K562 (cell line): Measurements from ENCODE around the gene PAAF1. TPM values are rescaled to one million over a fixed set of nuclear protein-coding genes. Genes with fewer than 3 reads are reported as not detected.

Experiments used
- ATAC-seq: fragments of 200-7000 bp; cut with Tn5 transposase; 3 replicates; pipeline ENCODE4 v1.9.1; 2020; ENCODE audit warnings: moderate library complexity
- BruUV-seq: library from RNA; stranded (reverse); fragments of 400-500 nt; replicated peaks from 2 replicates; lab custom pipeline; 2021; lab: Mats Ljungman, UMichigan
- CTCF ChIA-PET: fragments of 300-600 bp; formaldehyde crosslinking; extraction: SDS; loops from one replicate; lab custom pipeline; 2021; ENCODE audit warnings: low intra/inter-chr PET ratio; lab: Yijun Ruan, JAX
- POLR2A ChIA-PET: fragments of 300-600, 350-650 bp; sonication (Branson Sonifier 250); formaldehyde crosslinking; extraction: SDS; loops from one replicate; lab custom pipeline; 2021; ENCODE audit warnings: antibody characterized with exemption, inconsistent platforms; lab: Yijun Ruan, JAX
- DNase-seq, 4 experiments: peaks; one replicate each; pipeline versions ENCODE4 v3.0.0 to v3.0.0-alpha.2; 2011 to 2018; ENCODE audit warnings: low spot score in 3 of 4, mixed read lengths in 3 of 4; ENCODE audit errors: extremely low read depth in 1 of 4
- FAIRE-seq: peaks from 2 replicates; lab custom pipeline; 2011; peaks lifted over from hg19 to GRCh38; lab: Jason Lieb, UNC
- H2AFZ ChIP-seq: 2 replicates; pipeline ENCODE4 v1.6.0; 2011; ENCODE audit warnings: low read depth, low read length, control low read depth, inconsistent platforms
- H3K27ac ChIP-seq: fragments of 200-600 bp; 3 replicates; pipeline ENCODE4 v1.8.0; 2011; ENCODE audit warnings: low read depth, mild to moderate bottlenecking, control low read depth, inconsistent platforms, low read length, moderate library complexity, mixed read lengths; ENCODE audit errors: extremely low read depth
- H3K27me3 ChIP-seq, 2 experiments: fragments of 300-600 bp in 1 of 2; 2 replicates in 1 of 2; 3 replicates in 1 of 2; pipeline versions ENCODE4 v1.6.0 to v1.8.0; 2011; ENCODE audit warnings: inconsistent platforms in 2 of 2, low read length in 2 of 2, mild to moderate bottlenecking in 1 of 2, mixed read lengths in 1 of 2, moderate library complexity in 1 of 2; ENCODE audit not compliant: control insufficient read depth in 2 of 2, insufficient read depth in 2 of 2
- H3K36me3 ChIP-seq: fragments of 300-600 bp; 3 replicates; pipeline ENCODE4 v1.8.0; 2011; ENCODE audit warnings: mild to moderate bottlenecking, low read length, inconsistent platforms; ENCODE audit not compliant: control insufficient read depth, insufficient read depth
- H3K4me1 ChIP-seq, 2 experiments: fragments of 200-600 bp in 1 of 2; replicated peaks in 1 of 2; 2 replicates in 1 of 2; 3 replicates in 1 of 2; pipeline versions ENCODE4 v1.5.1 to v1.8.0; 2011; ENCODE audit warnings: inconsistent platforms in 2 of 2, low read length in 2 of 2, mild to moderate bottlenecking in 1 of 2, mixed read lengths in 1 of 2, moderate library complexity in 1 of 2; ENCODE audit not compliant: control insufficient read depth in 2 of 2, insufficient read depth in 2 of 2
- H3K4me2 ChIP-seq: 2 replicates; pipeline ENCODE4 v1.6.1; 2011; ENCODE audit warnings: low read length, control low read depth, inconsistent platforms, mixed read lengths; ENCODE audit not compliant: insufficient read depth
- H3K4me3 ChIP-seq: fragments of 200-600 bp; sonication (generic), shearing (Covaris generic); 2 replicates; pipeline ENCODE4 v1.5.1; 2016; ENCODE audit warnings: control low read depth, inconsistent platforms
- H3K79me2 ChIP-seq: fragments of 200-600 bp; 3 replicates; pipeline ENCODE4 v1.8.0; 2011; ENCODE audit warnings: low read length, inconsistent platforms; ENCODE audit not compliant: control insufficient read depth, insufficient read depth
- H3K9ac ChIP-seq, 2 experiments: 2 replicates each; pipeline versions ENCODE4 v1.6.0 to v1.6.1; 2011; ENCODE audit warnings: low read depth in 2 of 2, low read length in 2 of 2, control low read depth in 1 of 2, inconsistent platforms in 1 of 2, mild to moderate bottlenecking in 1 of 2, mixed read lengths in 1 of 2; ENCODE audit not compliant: insufficient read depth in 1 of 2
- H3K9me1 ChIP-seq: one replicate; pipeline ENCODE4 v1.6.0; 2011; ENCODE audit warnings: inconsistent platforms, mild to moderate bottlenecking, low read length, moderate library complexity; ENCODE audit not compliant: control insufficient read depth, insufficient read depth
- H3K9me3 ChIP-seq: replicated peaks from 2 replicates; pipeline ENCODE4 v1.5.1; 2011; ENCODE audit warnings: low read depth, low read length, inconsistent platforms; ENCODE audit not compliant: control insufficient read depth, insufficient read depth
- H4K20me1 ChIP-seq: replicated peaks from 2 replicates; pipeline ENCODE4 v1.6.1; 2011; ENCODE audit warnings: low read length, inconsistent platforms, mixed read lengths; ENCODE audit not compliant: control insufficient read depth, insufficient read depth
- ARNT ChIP-seq, 2 experiments: fragments of 450-650 bp; IDR thresholded peaks; 2 replicates each; pipeline ENCODE4 v1.6.1; 2016; ENCODE audit warnings: mild to moderate bottlenecking in 1 of 2
- ATF2 ChIP-seq: sonication (generic); formaldehyde crosslinking; IDR thresholded peaks from 2 replicates; pipeline ENCODE4 v1.8.1; 2022; ENCODE audit warnings: missing genetic modification reagents
- CLOCK ChIP-seq: fragments of 250-450 bp; sonication (Bioruptor Pico); IDR thresholded peaks from 2 replicates; pipeline ENCODE4 v1.4.0; 2020; ENCODE audit warnings: mild to moderate bottlenecking, moderate library complexity, borderline replicate concordance
- CREM ChIP-seq: IDR thresholded peaks from 2 replicates; pipeline ENCODE4 v1.6.1; 2014; ENCODE audit warnings: antibody characterized with exemption, low read depth
- E4F1 ChIP-seq: fragments of 250-450 bp; sonication (Bioruptor Pico); IDR thresholded peaks from 2 replicates; pipeline ENCODE4 v1.5.0; 2021; ENCODE audit warnings: mild to moderate bottlenecking, borderline replicate concordance
- ILK ChIP-seq: fragments of 450-650 bp; IDR thresholded peaks from 2 replicates; pipeline ENCODE4 v1.6.1; 2016; ENCODE audit warnings: missing genetic modification characterization, low read depth, mild to moderate bottlenecking, missing compliant biosample characterization, moderate library complexity, borderline replicate concordance
- KDM1A ChIP-seq, 2 experiments: fragments of 450-650 bp; IDR thresholded peaks; 2 replicates each; pipeline ENCODE4 v1.6.1; 2016; ENCODE audit warnings: mild to moderate bottlenecking in 2 of 2
- KLF16 ChIP-seq: IDR thresholded peaks from 2 replicates; pipeline ENCODE4 v1.6.1; 2016; ENCODE audit warnings: antibody characterized with exemption
- MIER1 ChIP-seq: fragments of 450-650 bp; IDR thresholded peaks from 2 replicates; pipeline ENCODE4 v1.6.1; 2016; ENCODE audit warnings: antibody characterized with exemption, mild to moderate bottlenecking, low read depth
- NEUROD1 ChIP-seq: fragments of 150-350 bp; IDR thresholded peaks from 2 replicates; pipeline ENCODE4 v1.6.1; 2014; ENCODE audit warnings: borderline replicate concordance, low read length, low read depth; ENCODE audit not compliant: partially characterized antibody
- POLR2AphosphoS5 ChIP-seq: IDR thresholded peaks from 2 replicates; pipeline ENCODE4 v1.6.1; 2011; ENCODE audit warnings: mild to moderate bottlenecking, low read depth, low read length, moderate library complexity; ENCODE audit not compliant: control insufficient read depth, insufficient read depth
- SMC3 ChIP-seq: conservative IDR thresholded peaks from 2 replicates; pipeline ENCODE4 v1.6.1; 2011; ENCODE audit warnings: low read depth, low read length, improper control_type of control experiment; ENCODE audit not compliant: insufficient read depth
- TCF15 ChIP-seq: fragments of 250-450 bp; sonication (Bioruptor Pico); IDR thresholded peaks from 2 replicates; pipeline ENCODE4 v1.8.0; 2022; ENCODE audit warnings: moderate library complexity, mild to moderate bottlenecking, inconsistent platforms
- U2AF2 ChIP-seq: fragments of 200-400 bp; formaldehyde crosslinking; optimal IDR thresholded peaks from 2 replicates; pipeline ENCODE3; 2017; ENCODE audit warnings: low read depth, mild to moderate bottlenecking, low read length
- ZFP30 ChIP-seq: fragments of 250-450 bp; sonication (Bioruptor Pico); IDR thresholded peaks from 2 replicates; pipeline ENCODE4 v1.8.0; 2022; ENCODE audit warnings: moderate library complexity, mild to moderate bottlenecking, inconsistent platforms, borderline replicate concordance
- ZNF134 ChIP-seq: fragments of 250-450 bp; sonication (Bioruptor Pico); conservative IDR thresholded peaks from 2 replicates; pipeline ENCODE4 v1.4.0; 2020
- ZNF143 ChIP-seq: sonication (generic); formaldehyde crosslinking; IDR thresholded peaks from 2 replicates; pipeline ENCODE4 v1.9.0; 2022; ENCODE audit warnings: mild to moderate bottlenecking, missing genetic modification reagents
- ZNF212 ChIP-seq: fragments of 450-650 bp; formaldehyde crosslinking; IDR thresholded peaks from 2 replicates; pipeline ENCODE4 v1.4.0; 2020; ENCODE audit warnings: mild to moderate bottlenecking
- WGBS: fragments of 100-300 bp; shearing (Covaris generic); methylation state at CpG from one replicate; pipeline ENCODE4 v1.1.6; 2016; ENCODE audit warnings: low coverage, mixed read lengths; ENCODE audit not compliant: insufficient coverage; ENCODE audit errors: missing lambda C conversion rate; 5-methylcytosine and 5-hydroxymethylcytosine counted together
- in situ Hi-C: fragments of 300-500 bp; cut with MboI; formaldehyde crosslinking; loops from 4 replicates; pipeline ENCODE4 v1.15.0; 2018; ENCODE audit warnings: inconsistent platforms, mixed read lengths
- intact Hi-C: fragments of 100-400 bp; cut with micrococcal nuclease; formaldehyde crosslinking; loops from 2 replicates; pipeline ENCODE4 v1.14.2; 2022
- polyA plus RNA-seq, 8 experiments: library from polyadenylated mRNA; depleted of rRNA in 4 of 8; stranded (reverse) in 5 of 8; unstranded in 3 of 8; fragments of >200 nt; fragmentation: Nextera tagmentation in 2 of 8; fragmentation: Illumina TruSeq in 1 of 8; extraction: Ambion mirVana in 2 of 8; extraction: Trizol in 1 of 8; gene quantifications; 2 replicates each; pipeline versions ENCODE4 v1.2.1 to v1.2.3, GENCODE V29; 2011 to 2014; ENCODE audit warnings: inconsistent platforms in 1 of 8, missing spikeins in 1 of 8
- total RNA-seq, 7 experiments: library from RNA; depleted of rRNA in 6 of 7; stranded (reverse); fragments of >200 nt in 6 of 7; fragmentation: Illumina TruSeq in 2 of 7; extraction: Trizol in 2 of 7; gene quantifications; 2 replicates each; pipeline versions ENCODE4 v1.2.1 to v1.2.3, GENCODE V29; 2011 to 2021; ENCODE audit warnings: low replicate concordance in 1 of 7

The PAAF1 gene
- total and polyA plus RNA-seq, 9 of the 15 experiments (the other 6 are each of a cell fraction or from before 2014, with no cell fraction given), result 13.5 to 78.6 (median 23.3) TPM

- in situ Hi-C loops (no loop called here), intact Hi-C loops (no loop called here)
- no peak overlapping the region for H2AFZ ChIP-seq
- H3K4me2 ChIP-seq, result no peak overlapping the region
- H3K79me2 ChIP-seq, result no peaks in the 10 kb centered on the region
- no peak for DNase-seq
- H4K20me1 ChIP-seq, result no peaks in the 10 kb centered on the region
- H3K4me3 ChIP-seq, result no peak overlapping the region
- BruUV-seq, result no TSS peak
- no peak for ATAC-seq
- WGBS, result 98% methylated on average over 3 of the region's 3 CpGs
- FAIRE-seq, result no peak
- H3K4me1 ChIP-seq, result no peaks in the 10 kb centered on the region
- no peaks in the 10 kb centered on the region for H3K27me3 ChIP-seq
- no peak overlapping the region for H3K9ac ChIP-seq
- no peaks in the 10 kb centered on the region for H3K9me1 ChIP-seq
- TF ChIP-seq ZNF212 (CRISPR knock-in tag) (no peak), ZFP30 (CRISPR knock-in tag) (no peak), CLOCK (CRISPR knock-in tag) (no peak), U2AF2 (no peak), ZNF143 (CRISPR knock-in tag) (no peak), ZNF134 (no peak), KDM1A (IDR thresholded peaks at IDR 0.05) (no peak), TCF15 (CRISPR knock-in tag) (no peak), NEUROD1 (no peak), ATF2 (CRISPR knock-in tag) (no peak), CREM (no peak), SMC3 (no peak), KLF16 (no peak), MIER1 (no peak), POLR2AphosphoS5 (no peak), ARNT (IDR thresholded peaks at IDR 0.05) (no peak), E4F1 (CRISPR knock-in tag) (no peak), ILK (tag) (no peak)
- ChIA-PET POLR2A (interaction anchor here (1.7 kb wide), 1 partner anchor 10 kb away, joined by 5 read pairs; no protein-coding TSS in a partner anchor), CTCF (no interaction called here)
- H3K36me3 ChIP-seq, result peaks cover 48% of the 10 kb centered on the region
- no peaks in the 10 kb centered on the region for H3K9me3 ChIP-seq
- no peak overlapping the region for H3K27ac ChIP-seq
These were observed 11.4 kb downstream of the PAAF1 start for GRCh38 chr11:73888244-73888643.
